NOMO-1 treated with dmso at 0.1 percent for 144 hours (cell line): ENCODE measurements around the gene TMEM72.

ENCODE experiments used
- DNase-seq: peaks from one replicate; lab custom pipeline; 2025; ENCODE audit not compliant: unreplicated experiment; lab: John Stamatoyannopoulos, UW

TMEM72 gene

DNA sequence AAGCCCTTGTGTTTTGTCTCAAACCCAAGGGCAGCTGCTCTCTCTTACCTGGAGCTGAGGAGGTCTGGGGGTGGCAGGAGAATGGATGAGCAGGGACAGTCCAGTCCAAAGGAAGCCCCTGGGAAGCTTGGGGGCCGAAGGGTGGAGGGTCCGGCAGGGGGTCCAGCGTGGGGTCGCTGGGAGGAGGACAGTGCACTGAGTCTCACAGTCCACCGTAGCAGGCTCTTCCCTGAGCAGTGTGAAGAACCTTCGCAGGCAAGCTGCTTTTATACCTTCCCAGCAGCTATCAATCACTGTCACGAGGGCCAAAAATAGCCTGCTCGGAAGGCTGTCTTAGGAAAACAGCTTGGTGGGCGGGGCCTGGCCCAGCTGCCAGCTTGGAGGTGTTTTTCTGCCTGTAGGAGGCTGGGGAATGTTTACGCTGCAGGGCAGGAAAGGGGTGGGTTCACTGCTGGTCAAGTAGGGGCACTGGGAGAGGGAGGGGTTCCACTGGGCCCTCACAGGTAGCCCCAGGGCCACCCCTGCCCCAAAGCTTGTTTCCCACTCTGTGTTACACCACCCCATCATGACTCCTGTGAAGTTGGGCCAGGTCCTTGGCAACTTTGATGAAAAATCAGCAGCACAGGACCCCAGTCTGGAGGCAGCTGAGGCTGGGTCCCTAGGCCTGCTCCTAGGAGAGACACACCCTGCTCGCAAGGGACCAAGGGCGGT, 67.6 kb downstream of the TMEM72 start, which contains the start of gene DEPP1:
TSS of gene DEPP1 (minus strand) at position 240 of the 711 bp plus-strand sequence. CDS start 779 bp downstream, outside the sequence.
- no peak for DNase-seq

DNA sequence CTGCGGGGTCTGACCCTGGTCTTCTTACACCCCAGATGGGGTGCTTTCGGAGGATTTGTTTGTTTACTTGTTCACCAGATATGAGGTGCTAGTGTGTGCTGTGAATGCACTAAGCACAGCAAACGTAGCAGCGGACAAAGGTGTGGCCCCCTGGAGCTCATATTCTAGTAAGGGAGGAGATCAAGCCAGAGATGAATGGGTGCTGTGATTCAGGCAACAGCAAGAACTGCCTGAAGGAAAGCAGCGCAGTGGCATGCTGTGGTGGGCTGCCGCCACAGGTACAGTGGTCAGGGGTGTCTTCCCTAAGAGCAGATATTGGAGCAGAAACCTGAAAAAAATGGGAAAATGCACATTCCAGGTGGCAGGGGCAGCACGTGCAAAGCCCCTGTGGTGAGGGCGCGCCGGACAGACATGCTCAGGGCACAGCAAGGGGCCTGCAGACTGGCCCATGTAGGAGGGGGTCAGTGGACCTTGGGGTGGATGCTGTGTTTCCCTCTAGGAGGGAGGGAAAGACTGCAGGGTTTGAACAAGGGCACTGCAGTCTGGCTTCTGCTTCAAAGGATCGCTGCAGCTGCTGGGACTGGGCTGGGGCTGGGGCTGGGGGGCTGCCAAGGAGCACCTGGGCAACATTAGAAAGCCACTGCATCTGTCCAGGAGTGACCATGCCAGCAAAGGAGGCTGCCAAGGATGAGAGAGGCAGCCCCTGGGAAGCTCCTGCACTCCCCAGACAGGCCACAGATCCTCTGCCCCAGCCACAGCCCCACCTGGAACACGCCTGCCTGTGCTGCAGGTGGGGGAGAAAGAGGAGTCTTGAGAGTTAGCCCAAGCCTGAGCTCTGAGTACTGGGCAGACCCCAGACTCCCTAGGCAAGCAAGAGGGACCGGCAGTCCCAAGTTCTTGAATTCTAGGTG, 68.4 kb downstream of the TMEM72 start:
- DNase-seq = no peak

DNA sequence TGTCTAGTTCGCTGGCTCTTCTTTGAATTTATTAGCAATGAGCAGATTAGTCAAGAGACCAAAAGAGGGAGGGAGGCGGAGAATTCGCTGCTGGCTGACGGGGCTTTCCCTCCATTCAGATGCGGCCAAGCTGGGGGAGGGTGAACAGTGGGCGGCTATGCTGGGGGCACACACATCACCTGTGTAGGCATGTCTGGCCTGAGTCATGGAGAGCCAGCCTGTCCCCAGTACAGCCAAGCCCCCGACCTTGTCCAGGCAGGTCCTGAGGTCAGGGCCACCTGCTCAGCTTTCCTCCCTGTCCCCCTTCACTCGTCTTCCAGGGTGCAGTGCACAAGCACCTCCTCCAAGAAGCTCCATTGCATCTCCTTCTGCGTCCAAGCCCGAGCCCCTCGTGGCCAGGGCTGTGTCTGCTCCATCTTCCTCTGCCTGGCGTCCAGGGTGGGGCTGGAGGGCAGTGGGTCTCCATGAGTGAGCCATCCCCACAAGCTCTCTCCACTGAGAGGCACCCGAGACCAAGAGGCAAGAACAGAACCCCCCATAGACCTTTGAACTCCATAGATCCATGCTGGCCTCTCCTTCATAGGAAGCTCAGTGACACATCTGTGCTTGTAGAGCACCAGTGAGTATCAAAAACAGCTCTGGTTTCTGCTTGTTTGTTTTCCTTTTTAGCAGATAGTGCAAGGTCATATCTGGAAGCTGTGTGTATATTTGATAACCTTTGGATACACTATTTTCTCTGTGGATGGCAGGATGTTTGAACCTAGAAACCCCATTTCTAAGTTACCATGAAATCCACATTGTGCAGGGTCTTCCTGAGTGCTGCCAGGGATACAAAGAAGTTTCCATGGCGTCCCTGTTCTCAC, 69.4 kb downstream of the TMEM72 start:
- no peak for DNase-seq

DNA sequence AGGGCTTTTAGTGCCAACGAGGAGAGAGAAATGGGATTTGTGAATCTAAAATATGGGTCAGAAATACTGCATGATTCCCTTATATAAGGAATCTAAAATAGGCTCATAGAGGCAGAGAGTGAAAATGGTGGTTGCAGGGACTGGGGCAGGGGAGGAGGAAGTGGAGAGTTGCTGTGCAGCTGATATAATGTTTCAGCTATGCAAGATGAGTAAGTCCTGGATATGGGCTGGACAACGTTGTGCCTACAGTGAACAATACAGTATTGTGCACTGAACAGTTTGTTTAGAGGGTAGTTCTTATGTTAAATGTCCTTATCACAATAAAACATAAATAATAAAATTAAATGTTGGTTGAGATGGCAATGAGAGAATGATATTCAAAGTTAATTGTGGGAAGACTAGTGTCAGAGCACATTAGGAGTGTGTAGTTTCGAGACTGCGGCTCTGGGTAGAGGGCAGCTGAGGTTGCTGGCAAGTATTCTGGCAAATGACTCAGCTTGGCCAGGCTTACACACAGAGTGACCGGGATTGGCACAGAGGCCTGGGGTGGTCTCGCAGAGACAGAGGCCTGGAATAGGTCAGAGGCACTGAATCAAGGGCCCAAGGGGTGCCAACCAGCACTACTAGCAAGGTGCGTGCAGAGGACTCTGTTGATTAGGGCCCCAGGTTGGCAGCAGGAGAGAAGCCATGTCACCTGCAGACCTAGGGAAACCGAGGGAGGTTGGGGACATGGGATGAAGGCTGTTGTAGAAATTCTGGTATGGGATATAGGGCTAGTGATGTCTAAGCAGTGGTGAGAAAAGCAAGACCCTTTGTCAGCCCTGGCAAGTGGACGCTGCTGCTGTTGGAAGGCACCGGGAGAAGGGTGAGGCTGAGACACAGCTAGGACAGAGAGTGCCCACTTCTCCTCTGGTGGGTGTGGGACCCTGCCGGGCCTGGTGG, 70.3 kb downstream of the TMEM72 start:
- DNase-seq = no peak

DNA sequence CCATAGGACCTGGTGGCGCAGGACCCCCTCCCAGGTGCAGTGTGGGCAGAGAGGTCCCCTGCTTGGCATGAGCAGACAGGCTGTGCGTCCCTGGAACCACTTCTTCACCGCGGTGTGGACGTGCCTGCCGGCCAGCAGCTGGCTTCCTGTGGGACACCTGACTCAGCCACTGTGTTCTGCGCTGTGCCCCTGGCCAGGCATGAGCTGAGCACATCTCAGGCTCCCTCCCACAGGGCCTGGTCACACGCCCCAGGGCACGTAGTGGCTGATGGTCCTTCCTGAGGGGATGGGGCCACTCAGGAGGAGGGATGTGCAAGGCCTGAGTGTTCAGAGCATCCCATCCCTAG, 71.0 kb downstream of the TMEM72 start:
- no peak for DNase-seq

DNA sequence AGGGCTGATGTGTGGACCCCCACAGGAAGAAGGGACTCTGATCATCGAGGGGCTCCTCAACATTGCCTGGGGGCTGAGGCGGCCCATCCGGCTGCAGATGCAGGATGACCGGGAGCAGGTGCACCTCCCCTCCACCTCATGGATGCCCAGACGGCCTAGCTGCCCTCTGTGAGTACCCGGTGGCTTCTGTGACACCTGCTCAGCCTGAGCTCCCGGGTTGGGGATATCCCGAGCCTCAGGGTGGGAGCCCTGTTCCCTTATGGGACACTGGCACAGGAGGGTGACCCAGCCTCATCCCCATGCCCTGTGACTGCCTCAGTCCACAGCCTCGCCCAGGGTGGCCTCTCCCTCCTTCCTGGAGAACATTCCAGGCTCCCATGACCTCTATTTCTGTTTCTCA, 71.4 kb downstream of the TMEM72 start:
- no peak for DNase-seq

DNA sequence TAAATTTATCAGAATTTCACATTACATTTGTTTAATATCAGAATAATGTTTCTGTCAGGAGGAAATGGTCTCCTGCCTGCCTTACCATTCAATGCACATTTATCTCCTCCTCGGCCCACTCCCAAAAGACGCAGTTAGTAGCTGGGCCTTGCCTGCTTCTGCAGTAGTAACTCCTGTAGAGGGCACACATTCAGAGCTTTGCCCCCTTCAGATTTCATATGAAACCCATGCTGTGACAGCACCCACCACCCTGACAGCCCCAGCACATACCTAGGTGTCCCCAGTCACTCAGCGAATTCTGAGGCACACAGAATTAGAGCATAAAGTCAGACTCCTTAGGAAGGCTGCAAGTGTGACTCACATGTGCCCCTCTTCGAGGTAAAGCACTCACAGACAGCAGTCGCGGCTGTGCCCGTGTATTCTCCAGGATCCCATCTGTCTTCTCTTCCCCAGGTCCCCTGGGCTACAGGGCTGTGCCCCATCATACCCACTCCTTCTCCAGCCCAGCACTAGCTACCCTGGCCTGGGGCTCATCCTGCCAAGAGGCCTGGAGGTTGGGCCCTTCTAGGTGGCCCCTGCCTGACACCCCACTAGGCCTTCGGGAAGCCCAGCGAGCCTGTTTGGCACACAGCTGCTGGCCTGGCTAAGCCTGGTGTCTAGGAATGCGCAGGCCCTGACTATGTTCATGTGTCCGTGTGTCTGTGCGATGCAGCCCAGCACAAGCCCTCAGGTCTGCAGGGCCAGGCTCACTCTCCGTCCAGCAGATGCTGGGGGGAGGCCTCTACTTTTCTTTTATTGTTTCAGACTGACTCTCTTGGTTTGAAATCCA, 72.1 kb downstream of the TMEM72 start:
- no peak for DNase-seq

DNA sequence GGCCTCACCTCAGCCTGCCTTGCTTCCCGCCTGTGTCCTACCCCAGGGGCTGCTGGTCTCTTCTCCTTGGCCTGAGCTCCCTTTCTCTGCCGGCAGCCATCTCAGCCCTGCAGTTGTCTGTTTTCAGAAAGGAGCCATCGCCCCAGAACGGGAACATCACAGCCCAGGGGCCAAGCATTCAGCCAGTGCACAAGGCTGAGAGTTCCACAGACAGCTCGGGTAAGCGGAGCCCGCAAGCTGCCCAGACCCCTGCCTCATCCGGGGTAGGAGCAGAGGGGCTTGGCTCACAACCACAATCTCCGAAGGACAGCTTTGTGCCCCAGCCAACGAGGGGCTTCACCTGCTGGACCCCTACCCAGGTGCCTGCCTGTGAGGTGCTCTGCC, 72.8 kb downstream of the TMEM72 start:
- DNase-seq = no peak

DNA sequence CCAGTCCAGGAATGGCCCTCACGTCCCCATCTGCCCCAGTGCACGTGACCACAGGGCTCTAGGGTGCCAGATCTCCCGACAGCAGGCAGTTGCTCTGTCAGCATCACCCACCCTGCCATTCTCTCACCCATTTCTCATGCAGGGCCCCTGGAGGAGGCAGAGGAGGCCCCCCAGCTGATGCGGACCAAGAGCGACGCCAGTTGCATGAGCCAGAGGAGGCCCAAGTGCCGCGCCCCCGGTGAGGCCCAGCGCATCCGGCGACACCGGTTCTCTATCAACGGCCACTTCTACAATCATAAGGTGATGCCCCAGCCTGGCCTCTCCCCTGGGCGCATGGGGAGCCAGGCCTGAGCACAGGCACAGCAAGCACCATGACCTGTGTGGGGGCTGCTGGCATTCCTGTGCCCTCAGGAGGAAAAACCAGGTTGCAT, 73.5 kb downstream of the TMEM72 start:
- DNase-seq = no peak

DNA sequence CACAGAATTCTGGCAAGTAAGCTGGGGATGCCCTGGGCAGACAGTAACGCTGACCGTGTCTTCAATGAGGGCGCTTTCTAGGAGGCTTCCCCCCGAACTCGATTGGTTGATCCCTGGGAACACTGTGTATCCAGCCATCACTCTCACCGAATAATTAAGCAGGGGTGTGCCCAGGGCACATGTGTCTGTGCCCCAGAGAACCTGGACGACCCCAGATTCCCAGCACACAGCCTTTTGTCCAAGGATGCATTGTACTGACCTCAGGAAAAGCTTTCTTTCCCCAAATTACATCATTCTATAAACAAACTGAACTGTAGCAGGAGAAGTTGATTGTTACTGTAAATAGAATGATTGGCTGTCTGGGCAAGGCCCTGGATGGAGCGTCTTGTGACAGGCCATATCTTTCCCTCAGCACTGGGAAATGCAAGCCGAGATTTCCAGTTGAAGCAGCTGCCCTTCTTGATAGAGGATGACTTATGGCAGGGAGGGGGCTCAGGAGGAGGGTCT, 74.1 kb downstream of the TMEM72 start:
- no peak for DNase-seq

DNA sequence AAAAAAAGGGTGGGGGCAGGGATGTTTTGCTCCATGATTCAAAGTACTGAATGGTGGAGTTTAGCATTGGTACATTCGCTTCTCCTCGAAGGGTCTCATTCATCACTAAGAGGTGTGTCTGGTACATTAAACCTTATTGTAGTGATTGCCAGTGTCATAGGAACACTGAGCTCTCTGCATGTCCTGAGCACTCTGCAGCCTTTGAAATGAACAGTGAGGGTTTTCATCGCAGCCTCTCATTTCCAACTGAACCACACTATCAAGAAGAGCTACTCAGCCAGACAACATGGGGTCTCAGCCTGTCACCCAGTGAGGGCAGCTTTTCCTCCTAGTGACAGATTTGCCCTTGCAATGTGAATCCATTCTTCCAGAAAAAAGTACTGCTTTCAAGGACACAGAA, 75.0 kb downstream of the TMEM72 start:
- no peak for DNase-seq
